ENCODE measurements around the gene MACROD2.

DNA sequence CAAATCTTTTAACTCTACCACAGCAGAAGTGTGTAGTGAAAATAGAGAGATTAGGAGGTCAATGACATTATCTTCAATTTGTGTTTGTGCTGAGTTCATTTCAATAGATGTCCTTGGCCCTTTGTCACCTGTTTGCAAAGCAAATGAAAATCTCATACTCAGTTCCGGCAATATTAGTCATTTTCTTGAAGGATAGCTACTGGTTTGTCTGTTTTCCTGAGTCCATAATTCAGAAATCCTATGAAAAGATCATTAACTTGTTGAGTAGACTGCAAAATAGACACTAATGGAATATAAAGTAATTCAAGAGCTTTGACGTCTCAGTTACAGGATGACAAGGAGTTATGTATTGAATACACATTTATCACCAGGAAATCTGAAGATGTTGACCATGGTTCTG lies 1163.2 kb downstream of the MACROD2 start:
- TF ChIP-seq, protein P1, sequence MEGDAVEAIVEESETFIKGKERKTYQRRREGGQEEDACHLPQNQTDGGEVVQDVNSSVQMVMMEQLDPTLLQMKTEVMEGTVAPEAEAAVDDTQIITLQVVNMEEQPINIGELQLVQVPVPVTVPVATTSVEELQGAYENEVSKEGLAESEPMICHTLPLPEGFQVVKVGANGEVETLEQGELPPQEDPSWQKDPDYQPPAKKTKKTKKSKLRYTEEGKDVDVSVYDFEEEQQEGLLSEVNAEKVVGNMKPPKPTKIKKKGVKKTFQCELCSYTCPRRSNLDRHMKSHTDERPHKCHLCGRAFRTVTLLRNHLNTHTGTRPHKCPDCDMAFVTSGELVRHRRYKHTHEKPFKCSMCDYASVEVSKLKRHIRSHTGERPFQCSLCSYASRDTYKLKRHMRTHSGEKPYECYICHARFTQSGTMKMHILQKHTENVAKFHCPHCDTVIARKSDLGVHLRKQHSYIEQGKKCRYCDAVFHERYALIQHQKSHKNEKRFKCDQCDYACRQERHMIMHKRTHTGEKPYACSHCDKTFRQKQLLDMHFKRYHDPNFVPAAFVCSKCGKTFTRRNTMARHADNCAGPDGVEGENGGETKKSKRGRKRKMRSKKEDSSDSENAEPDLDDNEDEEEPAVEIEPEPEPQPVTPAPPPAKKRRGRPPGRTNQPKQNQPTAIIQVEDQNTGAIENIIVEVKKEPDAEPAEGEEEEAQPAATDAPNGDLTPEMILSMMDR (IDR thresholded peaks at IDR 0.05), result no peak
- TF ChIP-seq POLR2A (IDR thresholded peaks at IDR 0.05) (no peak), EP300 (IDR thresholded peaks at IDR 0.05) (no peak)

Measured in tibial nerve (tissue), 4 donors.